Measurements from ENCODE around the gene RBM24.

DNA sequence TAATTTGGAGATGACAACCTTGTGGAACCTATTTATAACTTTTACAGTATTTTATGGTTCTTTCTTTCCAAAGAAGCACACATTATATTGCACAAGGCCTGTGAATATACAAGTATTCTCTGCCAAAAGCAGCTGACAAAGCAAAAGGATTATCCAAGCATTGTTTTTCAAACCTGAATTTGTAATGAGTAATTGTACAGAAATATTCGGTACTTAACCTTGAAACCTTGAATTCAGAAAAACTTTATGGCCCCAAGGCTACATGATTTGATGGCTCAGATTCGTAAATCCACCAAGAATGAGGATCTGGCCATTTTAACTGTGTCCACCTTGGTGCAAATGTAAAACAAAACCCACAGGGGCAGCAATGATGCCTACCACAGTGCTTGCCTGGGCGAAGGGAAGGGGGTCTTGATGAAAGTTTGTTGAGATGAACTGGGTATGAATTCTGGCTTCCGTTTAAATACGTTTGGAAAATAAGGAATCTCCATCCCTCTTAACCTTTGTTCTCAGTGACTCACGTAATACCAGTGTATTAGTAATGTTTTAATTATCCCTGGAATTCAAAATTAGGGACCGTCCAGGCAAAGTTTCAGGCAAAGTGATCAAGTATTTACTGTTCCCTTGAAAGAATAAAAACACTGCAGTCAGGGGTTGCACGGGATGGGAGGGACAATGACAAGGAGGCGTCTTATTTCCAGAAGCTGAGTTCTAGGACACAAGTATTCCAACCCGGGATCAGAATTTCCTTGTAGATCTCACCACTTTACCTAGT, 2.7 kb upstream of the RBM24 start:
- no peak for TF ChIP-seq CTCF (tag by site-specific recombination; IDR thresholded peaks at IDR 0.05)
- TF ChIP-seq ZNF473 (tag by site-specific recombination; IDR thresholded peaks at IDR 0.05) = no peak
- no peak for TF ChIP-seq YY1 (tag by site-specific recombination; IDR thresholded peaks at IDR 0.05)
- TF ChIP-seq ZNF660 (tag by site-specific recombination; IDR thresholded peaks at IDR 0.05) = no peak
- TF ChIP-seq ZNF121 (tag by site-specific recombination; IDR thresholded peaks at IDR 0.05) = no peak
- no peak for TF ChIP-seq ZNF843 (tag by site-specific recombination; IDR thresholded peaks at IDR 0.05)
- TF ChIP-seq, protein P1, sequence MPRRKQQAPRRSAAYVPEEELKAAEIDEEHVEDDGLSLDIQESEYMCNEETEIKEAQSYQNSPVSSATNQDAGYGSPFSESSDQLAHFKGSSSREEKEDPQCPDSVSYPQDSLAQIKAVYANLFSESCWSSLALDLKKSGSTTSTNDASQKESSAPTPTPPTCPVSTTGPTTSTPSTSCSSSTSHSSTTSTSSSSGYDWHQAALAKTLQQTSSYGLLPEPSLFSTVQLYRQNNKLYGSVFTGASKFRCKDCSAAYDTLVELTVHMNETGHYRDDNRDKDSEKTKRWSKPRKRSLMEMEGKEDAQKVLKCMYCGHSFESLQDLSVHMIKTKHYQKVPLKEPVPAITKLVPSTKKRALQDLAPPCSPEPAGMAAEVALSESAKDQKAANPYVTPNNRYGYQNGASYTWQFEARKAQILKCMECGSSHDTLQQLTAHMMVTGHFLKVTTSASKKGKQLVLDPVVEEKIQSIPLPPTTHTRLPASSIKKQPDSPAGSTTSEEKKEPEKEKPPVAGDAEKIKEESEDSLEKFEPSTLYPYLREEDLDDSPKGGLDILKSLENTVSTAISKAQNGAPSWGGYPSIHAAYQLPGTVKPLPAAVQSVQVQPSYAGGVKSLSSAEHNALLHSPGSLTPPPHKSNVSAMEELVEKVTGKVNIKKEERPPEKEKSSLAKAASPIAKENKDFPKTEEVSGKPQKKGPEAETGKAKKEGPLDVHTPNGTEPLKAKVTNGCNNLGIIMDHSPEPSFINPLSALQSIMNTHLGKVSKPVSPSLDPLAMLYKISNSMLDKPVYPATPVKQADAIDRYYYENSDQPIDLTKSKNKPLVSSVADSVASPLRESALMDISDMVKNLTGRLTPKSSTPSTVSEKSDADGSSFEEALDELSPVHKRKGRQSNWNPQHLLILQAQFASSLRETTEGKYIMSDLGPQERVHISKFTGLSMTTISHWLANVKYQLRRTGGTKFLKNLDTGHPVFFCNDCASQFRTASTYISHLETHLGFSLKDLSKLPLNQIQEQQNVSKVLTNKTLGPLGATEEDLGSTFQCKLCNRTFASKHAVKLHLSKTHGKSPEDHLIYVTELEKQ (tag by site-specific recombination; IDR thresholded peaks at IDR 0.05; ENCODE audit: borderline replicate concordance) = no peak
- TF ChIP-seq ZNF214 (tag by site-specific recombination; IDR thresholded peaks at IDR 0.05; ENCODE audit: borderline replicate concordance) = no peak
- TF ChIP-seq ZNF670 (tag by site-specific recombination; IDR thresholded peaks at IDR 0.05; ENCODE audit: low read depth) = no peak
- no peak for TF ChIP-seq ZNF302 (tag by site-specific recombination; IDR thresholded peaks at IDR 0.05; ENCODE audit: low read depth)

Data from HEK293 (cell line).